NCI-H524 treated with DMSO at 0.1 percent for 48 hours (cell line): ENCODE measurements around the gene SYNE1.
A peak's percentile ranks its signal among the peaks of the same experiment; 100 is the strongest.
"Not testable (repeated sequence)": the region's sequence is repeated elsewhere in the genome, so short reads cannot be mapped to it uniquely, and the experiment has no call there.

Experiments used
- DNase-seq: peaks from one replicate; lab custom pipeline; 2025; lab: John Stamatoyannopoulos, UW

Gene SYNE1

GRCh38 chr6:152180601-152181000 is 456.6 kb downstream of the SYNE1 start:
- no peak for DNase-seq

- no peak for DNase-seq
These were observed 460.9 kb downstream of the SYNE1 start for GRCh38 chr6:152176268-152176667.

GRCh38 chr6:152173957-152174356 is 463.2 kb downstream of the SYNE1 start:
- DNase-seq, result no peak

GRCh38 chr6:152173321-152173720 is 463.8 kb downstream of the SYNE1 start:
- no peak for DNase-seq

GRCh38 chr6:152170702-152171667 is 466.2 kb downstream of the SYNE1 start:
- no peak for DNase-seq

- DNase-seq, result no peak
These were observed 466.9 kb downstream of the SYNE1 start for GRCh38 chr6:152170313-152170701.

GRCh38 chr6:152167641-152168603 is 469.2 kb downstream of the SYNE1 start:
- no peak for DNase-seq

GRCh38 chr6:152166897-152167296 is 470.3 kb downstream of the SYNE1 start:
- no peak for DNase-seq

- no peak for DNase-seq
These were observed 470.7 kb downstream of the SYNE1 start for GRCh38 chr6:152166497-152166896.

GRCh38 chr6:152164957-152165356 is 472.2 kb downstream of the SYNE1 start:
- DNase-seq, result no peak

- DNase-seq, result no peak
These were observed 475.7 kb downstream of the SYNE1 start for GRCh38 chr6:152161501-152161900.

- DNase-seq, result peak; percentile 59
These were observed 476.8 kb downstream of the SYNE1 start for GRCh38 chr6:152160346-152160745.

- DNase-seq, result no peak
These were observed 481.4 kb downstream of the SYNE1 start for GRCh38 chr6:152155792-152156191.

GRCh38 chr6:152154559-152155356 is 482.4 kb downstream of the SYNE1 start:
- no peak for DNase-seq

GRCh38 chr6:152151920-152152319 is 485.2 kb downstream of the SYNE1 start:
- no peak for DNase-seq

GRCh38 chr6:152150196-152150595 is 487.0 kb downstream of the SYNE1 start:
- no peak for DNase-seq

GRCh38 chr6:152148412-152148811 is 488.8 kb downstream of the SYNE1 start:
- DNase-seq, result no peak

- DNase-seq, result no peak
These were observed 489.9 kb downstream of the SYNE1 start for GRCh38 chr6:152147269-152147668.

GRCh38 chr6:152146385-152146784 is 490.8 kb downstream of the SYNE1 start:
- DNase-seq, result no peak

- DNase-seq, result no peak
These were observed 493.8 kb downstream of the SYNE1 start for GRCh38 chr6:152143359-152143758.

GRCh38 chr6:152142105-152142504 is 495.1 kb downstream of the SYNE1 start:
- no peak for DNase-seq

GRCh38 chr6:152138344-152138743 is 498.8 kb downstream of the SYNE1 start:
- not testable (repeated sequence) for DNase-seq
